CD14-positive monocyte (primary cell): ENCODE results near the gene SLC35C1. TPM values are rescaled to one million over a fixed set of nuclear protein-coding genes. Genes with fewer than 3 reads are reported as not detected.

Experiments used
- DNase-seq, 3 donors: peaks; one replicate each; pipeline ENCODE4 v3.0.0-alpha.2; 2011 to 2022
- H2AFZ ChIP-seq: 2 replicates; pipeline ENCODE4 v1.6.0; 2012; ENCODE audit warnings: mild to moderate bottlenecking, low read depth, low read length, inconsistent platforms; ENCODE audit not compliant: insufficient read depth, poor library complexity, severe bottlenecking
- H3K27ac ChIP-seq, 2 donors: 1 replicate in 1 of 2; 2 replicates in 1 of 2; pipeline ENCODE4 v1.5.1; 2012 to 2013; ENCODE audit warnings: low read length in 2 of 2, control low read depth in 1 of 2, inconsistent platforms in 1 of 2, low read depth in 1 of 2, mild to moderate bottlenecking in 1 of 2
- H3K27me3 ChIP-seq, 2 donors: one replicate each; pipeline versions ENCODE4 v1.6.0 to v1.6.1; 2011 to 2013; ENCODE audit warnings: low read length in 2 of 2; ENCODE audit not compliant: control insufficient read depth in 2 of 2, insufficient read depth in 2 of 2
- H3K36me3 ChIP-seq, 2 donors: replicated peaks in 1 of 2; 1 replicate in 1 of 2; 2 replicates in 1 of 2; pipeline versions ENCODE4 v1.5.1 to v1.6.1; 2012 to 2013; ENCODE audit warnings: low read length in 2 of 2, control low read depth in 1 of 2, inconsistent platforms in 1 of 2, mild to moderate bottlenecking in 1 of 2; ENCODE audit not compliant: insufficient read depth in 2 of 2, control insufficient read depth in 1 of 2
- H3K4me1 ChIP-seq, 2 donors: 1 replicate in 1 of 2; 2 replicates in 1 of 2; pipeline versions ENCODE4 v1.5.1 to v1.6.1; 2012 to 2013; ENCODE audit warnings: low read length in 2 of 2, control low read depth in 1 of 2, inconsistent platforms in 1 of 2, mild to moderate bottlenecking in 1 of 2, moderate library complexity in 1 of 2; ENCODE audit not compliant: insufficient read depth in 2 of 2, control insufficient read depth in 1 of 2
- H3K4me2 ChIP-seq: replicated peaks from 2 replicates; pipeline ENCODE3; 2012; ENCODE audit warnings: low read length, moderate library complexity, mild to moderate bottlenecking; ENCODE audit not compliant: poor library complexity, severe bottlenecking; ENCODE audit errors: extremely low read depth
- H3K4me3 ChIP-seq, 3 experiments: fragments of 200-600 bp in 1 of 3; sonication (generic) in 1 of 3; replicated peaks in 1 of 3; 1 replicate in 2 of 3; 2 replicates in 1 of 3; pipeline ENCODE4 v1.5.1; 2011 to 2013; ENCODE audit warnings: low read length in 3 of 3, mild to moderate bottlenecking in 3 of 3, control low read depth in 2 of 3, low read depth in 2 of 3, inconsistent platforms in 1 of 3, moderate library complexity in 1 of 3
- H3K79me2 ChIP-seq: 2 replicates; pipeline ENCODE4 v1.6.0; 2012; ENCODE audit warnings: mild to moderate bottlenecking, control low read depth, inconsistent platforms, low read length, moderate library complexity; ENCODE audit not compliant: insufficient read depth
- H3K9ac ChIP-seq: 2 replicates; pipeline ENCODE4 v1.6.0; 2017; ENCODE audit warnings: low read length, mild to moderate bottlenecking; ENCODE audit not compliant: insufficient read depth, poor library complexity, severe bottlenecking
- H3K9me3 ChIP-seq, 2 donors: replicated peaks in 1 of 2; 1 replicate in 1 of 2; 2 replicates in 1 of 2; pipeline versions ENCODE4 v1.5.1 to v1.6.1; 2012 to 2013; ENCODE audit warnings: low read length in 2 of 2, control low read depth in 1 of 2; ENCODE audit not compliant: control insufficient read depth in 1 of 2, insufficient read depth in 1 of 2
- H4K20me1 ChIP-seq: 2 replicates; pipeline ENCODE4 v1.6.0; 2012; ENCODE audit warnings: mild to moderate bottlenecking, low read length, control low read depth, moderate library complexity; ENCODE audit not compliant: insufficient read depth
- H3K27ac Mint-ChIP-seq, 7 donors: one replicate each; pipeline ENCODE4 v1.8.0; 2020; ENCODE audit warnings: mild to moderate bottlenecking in 7 of 7, mixed read lengths in 7 of 7, moderate library complexity in 6 of 7, inconsistent platforms in 2 of 7
- H3K27me3 Mint-ChIP-seq, 3 donors: one replicate each; pipeline ENCODE4 v1.8.0; 2021 to 2022; ENCODE audit warnings: low read depth in 3 of 3, mild to moderate bottlenecking in 3 of 3, mixed read lengths in 3 of 3, moderate library complexity in 3 of 3, inconsistent platforms in 1 of 3
- H3K36me3 Mint-ChIP-seq, 2 donors: one replicate each; pipeline ENCODE4 v1.8.0; 2020; ENCODE audit warnings: mixed read lengths in 2 of 2, inconsistent platforms in 1 of 2, mild to moderate bottlenecking in 1 of 2
- H3K4me1 Mint-ChIP-seq: one replicate; pipeline ENCODE4 v1.8.0; 2020; ENCODE audit warnings: mild to moderate bottlenecking, mixed read lengths
- H3K4me3 Mint-ChIP-seq, 2 donors: one replicate each; pipeline ENCODE4 v1.8.0; 2020; ENCODE audit warnings: mild to moderate bottlenecking in 2 of 2, mixed read lengths in 2 of 2, moderate library complexity in 1 of 2
- H3K9me3 Mint-ChIP-seq, 7 donors: one replicate each; pipeline ENCODE4 v1.8.0; 2020 to 2022; ENCODE audit warnings: mixed read lengths in 7 of 7, mild to moderate bottlenecking in 6 of 7, moderate library complexity in 6 of 7, inconsistent platforms in 2 of 7
- WGBS: methylation state at CpG from one replicate; pipeline ENCODE4 v1.1.5; 2013; ENCODE audit warnings: missing lambda C conversion rate; ENCODE audit not compliant: insufficient coverage; 5-methylcytosine and 5-hydroxymethylcytosine counted together
- intact Hi-C, 2 donors: fragments of 100-400 bp; cut with micrococcal nuclease; formaldehyde crosslinking; loops; one replicate each; pipeline versions ENCODE4 v1.15.0 to v1.15.1; 2023
- polyA plus RNA-seq, 3 donors: library from polyadenylated mRNA; depleted of rRNA in 1 of 3; unstranded in 2 of 3; stranded (reverse) in 1 of 3; fragments of 300-500 nt in 2 of 3; fragments of >200 nt in 1 of 3; fragmentation: Illumina TruSeq in 2 of 3; gene quantifications; 1 replicate in 2 of 3; 2 replicates in 1 of 3; pipeline ENCODE4 v1.2.3, GENCODE V29; 2012 to 2021
- TF ChIP-seq, protein P1 (sequence below): fragments of 200-600 bp; IDR thresholded peaks from one replicate; pipeline ENCODE4 v1.8.0; 2022; ENCODE audit warnings: antibody characterized with exemption, mild to moderate bottlenecking

The SLC35C1 gene
- polyA plus RNA-seq, 3 donors: 5.0 to 14.0 (median 12.8) TPM

DNA sequence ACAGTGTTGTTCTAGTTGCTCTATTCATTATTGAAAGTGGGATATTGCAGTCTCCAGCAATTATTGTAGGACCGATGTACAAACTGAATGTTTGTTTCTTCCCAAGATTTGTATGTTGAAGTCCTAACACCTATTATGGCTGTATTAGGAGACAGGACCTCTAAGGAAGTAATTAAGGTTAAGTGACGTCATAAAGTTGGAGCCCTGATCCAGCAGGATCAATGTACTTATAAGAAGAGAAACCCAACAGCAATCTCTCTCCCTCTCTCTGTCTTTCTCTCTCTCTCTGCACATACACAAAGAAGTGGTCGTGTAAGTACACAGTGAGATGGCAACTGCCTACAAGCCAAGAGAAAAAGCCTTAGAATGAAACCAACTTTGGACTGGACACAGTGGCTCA is 16.1 kb upstream of the SLC35C1 start:
- Mint-ChIP-seq H3K27me3 (peaks cover 16 to 35% (median 17%) of the 10 kb centered on the region in 3 donors), H3K27ac (no peak overlapping the region), H3K4me1 (no peaks in the 10 kb centered on the region), H3K36me3 (no peaks in the 10 kb centered on the region), H3K4me3 (no peak overlapping the region), H3K9me3 (peaks cover 7 to 24% (median 12%) of the 10 kb centered on the region in 7 donors)
- Histone ChIP-seq H3K27me3 (peaks cover 6 to 15% of the 10 kb centered on the region in 2 donors), H3K36me3 (no peaks in the 10 kb centered on the region), H4K20me1 (no peaks in the 10 kb centered on the region), H3K9me3 (peaks cover 0 to 2% of the 10 kb centered on the region in 2 donors), H3K9ac (no peak overlapping the region), H3K27ac (no peak overlapping the region), H3K79me2 (no peaks in the 10 kb centered on the region), H3K4me3 (no peak overlapping the region), H3K4me1 (no peaks in the 10 kb centered on the region), H3K4me2 (no peak overlapping the region), H2AFZ (no peak overlapping the region)
- intact Hi-C loops: no loop called here
- DNase-seq: no peak
- TF ChIP-seq, protein P1, sequence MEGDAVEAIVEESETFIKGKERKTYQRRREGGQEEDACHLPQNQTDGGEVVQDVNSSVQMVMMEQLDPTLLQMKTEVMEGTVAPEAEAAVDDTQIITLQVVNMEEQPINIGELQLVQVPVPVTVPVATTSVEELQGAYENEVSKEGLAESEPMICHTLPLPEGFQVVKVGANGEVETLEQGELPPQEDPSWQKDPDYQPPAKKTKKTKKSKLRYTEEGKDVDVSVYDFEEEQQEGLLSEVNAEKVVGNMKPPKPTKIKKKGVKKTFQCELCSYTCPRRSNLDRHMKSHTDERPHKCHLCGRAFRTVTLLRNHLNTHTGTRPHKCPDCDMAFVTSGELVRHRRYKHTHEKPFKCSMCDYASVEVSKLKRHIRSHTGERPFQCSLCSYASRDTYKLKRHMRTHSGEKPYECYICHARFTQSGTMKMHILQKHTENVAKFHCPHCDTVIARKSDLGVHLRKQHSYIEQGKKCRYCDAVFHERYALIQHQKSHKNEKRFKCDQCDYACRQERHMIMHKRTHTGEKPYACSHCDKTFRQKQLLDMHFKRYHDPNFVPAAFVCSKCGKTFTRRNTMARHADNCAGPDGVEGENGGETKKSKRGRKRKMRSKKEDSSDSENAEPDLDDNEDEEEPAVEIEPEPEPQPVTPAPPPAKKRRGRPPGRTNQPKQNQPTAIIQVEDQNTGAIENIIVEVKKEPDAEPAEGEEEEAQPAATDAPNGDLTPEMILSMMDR: no peak
- WGBS: no CpG with 5 or more reads among the region's 3 CpGs

- Histone ChIP-seq H4K20me1 (no peaks in the 10 kb centered on the region), H3K9me3 (peaks cover 0 to 2% of the 10 kb centered on the region in 2 donors), H3K9ac (no peak overlapping the region), H3K4me1 (no peaks in the 10 kb centered on the region), H3K27me3 (peaks cover 0 to 9% of the 10 kb centered on the region in 2 donors), H3K4me3 (no peak overlapping the region), H3K27ac (no peak overlapping the region), H3K4me2 (no peak overlapping the region), H3K79me2 (no peaks in the 10 kb centered on the region), H3K36me3 (no peaks in the 10 kb centered on the region), H2AFZ (no peak overlapping the region)
- DNase-seq: no peak
- H3K4me1 Mint-ChIP-seq: no peaks in the 10 kb centered on the region
- TF ChIP-seq, protein P1: no peak
- intact Hi-C loops: no loop called here
- H3K4me3 Mint-ChIP-seq: no peak overlapping the region
- no peak overlapping the region for H3K27ac Mint-ChIP-seq
- H3K27me3 Mint-ChIP-seq: peaks cover 15 to 25% (median 18%) of the 10 kb centered on the region in 3 donors
- H3K9me3 Mint-ChIP-seq: peaks cover 5 to 19% (median 10%) of the 10 kb centered on the region in 7 donors
- no peaks in the 10 kb centered on the region for H3K36me3 Mint-ChIP-seq
- no CpG with 5 or more reads among the region's 1 CpG for WGBS
These were observed 13.4 kb upstream of the SLC35C1 start for GRCh38 chr11:45791524-45791923.
